HG03571 (cell line): ENCODE measurements around the gene CEP72.
"Not testable (repeated sequence)": the region's sequence is repeated elsewhere in the genome, so short reads cannot be mapped to it uniquely, and the experiment has no call there.

Experiments
- ATAC-seq: cut with Tn5 transposase; IDR thresholded peaks from one replicate; pipeline ENCODE4 v1.9.1; 2021; ENCODE audit not compliant: unreplicated experiment

CEP72 gene

GRCh38 chr5:579746-580366 is 32.3 kb upstream of the CEP72 start:
- no peak for ATAC-seq

- no peak for ATAC-seq
Measured at GRCh38 chr5:580436-580835, 31.7 kb upstream of the CEP72 start.

- ATAC-seq, result no peak
Measured at GRCh38 chr5:581266-581665, 30.9 kb upstream of the CEP72 start.

GRCh38 chr5:581941-582340 is 30.2 kb upstream of the CEP72 start:
- no peak for ATAC-seq

- ATAC-seq, result not testable (repeated sequence)
Measured at GRCh38 chr5:582445-582844, 29.7 kb upstream of the CEP72 start.

GRCh38 chr5:582936-583635 is 29.1 kb upstream of the CEP72 start:
- no peak for ATAC-seq

GRCh38 chr5:583645-584044 is 28.5 kb upstream of the CEP72 start:
- ATAC-seq, result no peak

- no peak for ATAC-seq
Measured at GRCh38 chr5:584216-584615, 27.9 kb upstream of the CEP72 start.

- ATAC-seq, result no peak
Measured at GRCh38 chr5:584846-585245, 27.3 kb upstream of the CEP72 start.

- ATAC-seq, result no peak
Measured at GRCh38 chr5:585556-585955, 26.6 kb upstream of the CEP72 start.

GRCh38 chr5:585962-586628 is 26.0 kb upstream of the CEP72 start:
- no peak for ATAC-seq

GRCh38 chr5:586751-587285 is 25.3 kb upstream of the CEP72 start:
- no peak for ATAC-seq

- ATAC-seq, result no peak
Measured at GRCh38 chr5:587403-587802, 24.7 kb upstream of the CEP72 start.

- ATAC-seq, result no peak
Measured at GRCh38 chr5:588406-588995, 23.6 kb upstream of the CEP72 start.

GRCh38 chr5:589173-589572 is 23.0 kb upstream of the CEP72 start:
- ATAC-seq, result no peak

GRCh38 chr5:589588-589987 is 22.6 kb upstream of the CEP72 start:
- no peak for ATAC-seq

GRCh38 chr5:590346-590745 is 21.8 kb upstream of the CEP72 start:
- ATAC-seq, result no peak

- no peak for ATAC-seq
Measured at GRCh38 chr5:591746-592145, 20.4 kb upstream of the CEP72 start.

- ATAC-seq, result no peak
Measured at GRCh38 chr5:592158-592557, 20.0 kb upstream of the CEP72 start.

GRCh38 chr5:593511-593910 is 18.6 kb upstream of the CEP72 start:
- ATAC-seq, result no peak

- ATAC-seq, result no peak
Measured at GRCh38 chr5:594226-594860, 17.8 kb upstream of the CEP72 start.
